Bronchial epithelial cell (primary cell): ENCODE measurements around the gene PRR16. TPM values are rescaled to one million over a fixed set of nuclear protein-coding genes. Genes with fewer than 3 reads are reported as not detected.

Source experiments
- DNase-seq: peaks from one replicate; pipeline ENCODE4 v3.0.0-alpha.2; 2010; ENCODE audit warnings: low read depth
- FAIRE-seq: peaks from 2 replicates; lab custom pipeline; 2011; peaks lifted over from hg19 to GRCh38; lab: Jason Lieb, UNC
- H3K27me3 ChIP-seq: 2 replicates; pipeline ENCODE4 v1.5.1; 2011; ENCODE audit warnings: low read length; ENCODE audit not compliant: control insufficient read depth, insufficient read depth
- H3K36me3 ChIP-seq: 2 replicates; pipeline ENCODE4 v1.5.1; 2011; ENCODE audit warnings: low read length; ENCODE audit not compliant: control insufficient read depth, insufficient read depth
- H3K4me3 ChIP-seq: 2 replicates; pipeline ENCODE4 v1.5.1; 2011; ENCODE audit warnings: mild to moderate bottlenecking, low read depth, low read length, control low read depth
- CTCF ChIP-seq: IDR thresholded peaks from 2 replicates; pipeline ENCODE4 v1.5.1; 2011; ENCODE audit warnings: mild to moderate bottlenecking, moderate library complexity, low read length, control low read depth, inconsistent platforms; ENCODE audit not compliant: insufficient read depth, severe bottlenecking
- total RNA-seq: library from RNA; depleted of rRNA; stranded (reverse); fragments of >200 nt; gene quantifications from 2 replicates; pipeline ENCODE4 v1.2.1, GENCODE V29; 2014

Gene PRR16
- total RNA-seq, 1 donor from 2014 or later = 0.53 TPM

- FAIRE-seq = no peak
- TF ChIP-seq CTCF = no peak
- DNase-seq = peak; percentile 52
- Histone ChIP-seq H3K36me3 (no peaks in the 10 kb centered on the region), H3K27me3 (no peaks in the 10 kb centered on the region), H3K4me3 (no peak overlapping the region)
Measured at GRCh38 chr5:120538149-120538548, 74.0 kb downstream of the PRR16 start.

- Histone ChIP-seq H3K27me3 (no peaks in the 10 kb centered on the region), H3K36me3 (no peaks in the 10 kb centered on the region), H3K4me3 (no peak overlapping the region)
- FAIRE-seq (no peak), DNase-seq (no peak)
- no peak for TF ChIP-seq CTCF
Measured at GRCh38 chr5:120538644-120539043, 74.5 kb downstream of the PRR16 start.

- no peak for TF ChIP-seq CTCF
- no peak overlapping the region for H3K4me3 ChIP-seq
- H3K27me3 ChIP-seq = no peaks in the 10 kb centered on the region
- H3K36me3 ChIP-seq = no peaks in the 10 kb centered on the region
- no peak for DNase-seq
- no peak for FAIRE-seq
Measured at GRCh38 chr5:120539471-120539870, 75.4 kb downstream of the PRR16 start.

GRCh38 chr5:120540097-120540496 is 76.0 kb downstream of the PRR16 start:
- FAIRE-seq (no peak), DNase-seq (no peak)
- TF ChIP-seq CTCF = no peak
- H3K36me3 ChIP-seq = no peaks in the 10 kb centered on the region
- H3K27me3 ChIP-seq = no peaks in the 10 kb centered on the region
- H3K4me3 ChIP-seq = no peak overlapping the region

- DNase-seq (no peak), FAIRE-seq (no peak)
- H3K4me3 ChIP-seq = no peak overlapping the region
- H3K27me3 ChIP-seq = no peaks in the 10 kb centered on the region
- no peak for TF ChIP-seq CTCF
- no peaks in the 10 kb centered on the region for H3K36me3 ChIP-seq
Measured at GRCh38 chr5:120544043-120544442, 79.9 kb downstream of the PRR16 start.

- TF ChIP-seq CTCF = no peak
- Histone ChIP-seq H3K36me3 (no peaks in the 10 kb centered on the region), H3K27me3 (no peaks in the 10 kb centered on the region), H3K4me3 (no peak overlapping the region)
- no peak for DNase-seq
- no peak for FAIRE-seq
Measured at GRCh38 chr5:120545007-120545406, 80.9 kb downstream of the PRR16 start.
